GM23338 (cell line): Measurements from ENCODE around the gene ADRA2B. TPM values are rescaled to one million over a fixed set of nuclear protein-coding genes. Genes with fewer than 3 reads are reported as not detected.

Source experiments
- ATAC-seq: fragments of 200-7000 bp; cut with Tn5 transposase; 3 replicates; pipeline ENCODE4 v1.9.1; 2020
- DNase-seq: peaks from one replicate; pipeline ENCODE4 v3.0.0-alpha.2; 2015; ENCODE audit warnings: low spot score
- H2AFZ ChIP-seq: fragments of 200-600 bp; sonication (generic); 2 replicates; pipeline ENCODE4 v1.8.0; 2016; ENCODE audit warnings: antibody characterized with exemption, mild to moderate bottlenecking, moderate library complexity
- H3F3A ChIP-seq: fragments of 200-600 bp; sonication (generic); replicated peaks from 2 replicates; pipeline ENCODE4 v1.8.0; 2017; ENCODE audit warnings: antibody characterized with exemption, mixed run types, low read depth
- H3K27ac ChIP-seq: fragments of 200-600 bp; sonication (generic); 2 replicates; pipeline ENCODE4 v1.6.1; 2016; ENCODE audit warnings: low read depth
- H3K27me3 ChIP-seq: fragments of 200-600 bp; sonication (generic); 2 replicates; pipeline ENCODE4 v1.8.0; 2016; ENCODE audit warnings: mild to moderate bottlenecking, mixed run types, moderate library complexity; ENCODE audit not compliant: insufficient read depth
- H3K36me3 ChIP-seq: fragments of 200-600 bp; sonication (generic); 2 replicates; pipeline ENCODE4 v1.8.0; 2016; ENCODE audit warnings: mild to moderate bottlenecking; ENCODE audit not compliant: insufficient read depth
- H3K4me1 ChIP-seq: fragments of 200-600 bp; sonication (generic); 2 replicates; pipeline ENCODE4 v1.8.0; 2016; ENCODE audit warnings: mild to moderate bottlenecking, moderate library complexity; ENCODE audit not compliant: insufficient read depth
- H3K4me2 ChIP-seq: fragments of 200-600 bp; sonication (generic); 2 replicates; pipeline ENCODE4 v1.7.1; 2017; ENCODE audit warnings: mixed run types
- H3K4me3 ChIP-seq: fragments of 200-600 bp; sonication (generic); 2 replicates; pipeline ENCODE4 v1.6.1; 2016; ENCODE audit warnings: mixed run types
- H3K79me2 ChIP-seq: fragments of 200-600 bp; sonication (generic); replicated peaks from 2 replicates; pipeline ENCODE4 v1.8.0; 2017; ENCODE audit warnings: mild to moderate bottlenecking; ENCODE audit not compliant: insufficient read depth
- H3K9me2 ChIP-seq: fragments of 200-600 bp; sonication (generic); 2 replicates; pipeline ENCODE4 v1.8.0; 2017; ENCODE audit not compliant: insufficient read depth
- H4K20me1 ChIP-seq: fragments of 200-600 bp; sonication (generic); replicated peaks from 2 replicates; pipeline ENCODE4 v1.8.0; 2017; ENCODE audit warnings: mild to moderate bottlenecking; ENCODE audit not compliant: insufficient read depth
- H3K27ac Mint-ChIP-seq: 2 replicates; pipeline ENCODE4 v1.8.0; 2020; ENCODE audit warnings: inconsistent platforms, mild to moderate bottlenecking, moderate library complexity, mixed read lengths
- H3K27me3 Mint-ChIP-seq: 3 replicates; pipeline ENCODE4 v1.8.0; 2022; ENCODE audit warnings: low read depth, mild to moderate bottlenecking, moderate library complexity, mixed read lengths, inconsistent platforms; ENCODE audit not compliant: insufficient read depth, poor library complexity
- H3K36me3 Mint-ChIP-seq: 3 replicates; pipeline ENCODE4 v1.8.0; 2021; ENCODE audit warnings: low read depth, mild to moderate bottlenecking, inconsistent platforms, moderate library complexity, mixed read lengths
- H3K4me1 Mint-ChIP-seq: 3 replicates; pipeline ENCODE4 v1.8.0; 2020; ENCODE audit warnings: mild to moderate bottlenecking, inconsistent platforms, mixed read lengths
- H3K4me3 Mint-ChIP-seq: 3 replicates; pipeline ENCODE4 v1.8.0; 2021; ENCODE audit warnings: moderate library complexity, mild to moderate bottlenecking, inconsistent platforms, mixed read lengths
- H3K9me3 Mint-ChIP-seq: 3 replicates; pipeline ENCODE4 v1.8.0; 2020; ENCODE audit warnings: moderate library complexity, mild to moderate bottlenecking, inconsistent platforms, mixed read lengths
- CREB1 ChIP-seq: fragments of 250-450 bp; sonication (Bioruptor Pico); IDR thresholded peaks from 2 replicates; pipeline ENCODE4 v1.5.0; 2020; ENCODE audit warnings: low read depth, mild to moderate bottlenecking, moderate library complexity
- CTCF ChIP-seq, 2 experiments: fragments of 200-600 bp in 1 of 2; sonication (generic) in 1 of 2; conservative IDR thresholded peaks; 2 replicates each; pipeline versions ENCODE4 v1.5.1 to v1.6.1; 2016 to 2017; ENCODE audit warnings: antibody characterized with exemption in 2 of 2, low read depth in 2 of 2, mild to moderate bottlenecking in 2 of 2, moderate library complexity in 1 of 2
- ETS1 ChIP-seq: IDR thresholded peaks from 2 replicates; pipeline ENCODE4 v1.6.1; 2016; ENCODE audit warnings: antibody characterized with exemption
- EZH2 ChIP-seq: fragments of 200-600 bp; sonication (generic); IDR thresholded peaks from one replicate; pipeline ENCODE4 v1.8.0; 2017; ENCODE audit warnings: antibody characterized with exemption, mild to moderate bottlenecking, low read depth; ENCODE audit not compliant: unreplicated experiment
- EZH2phosphoT487 ChIP-seq: fragments of 200-600 bp; sonication (generic); IDR thresholded peaks from one replicate; pipeline ENCODE4 v1.8.1; 2018; ENCODE audit warnings: antibody characterized with exemption; ENCODE audit not compliant: unreplicated experiment
- JUNB ChIP-seq: IDR thresholded peaks from one replicate; pipeline ENCODE4 v1.6.1; 2016; ENCODE audit warnings: antibody characterized with exemption; ENCODE audit not compliant: unreplicated experiment
- NANOG ChIP-seq: IDR thresholded peaks from 2 replicates; pipeline ENCODE4 v1.6.1; 2016; ENCODE audit warnings: antibody characterized with exemption, borderline replicate concordance
- POLR2AphosphoS5 ChIP-seq: IDR thresholded peaks from 2 replicates; pipeline ENCODE4 v1.6.1; 2016; ENCODE audit warnings: antibody characterized with exemption, low read depth
- REST ChIP-seq: IDR thresholded peaks from one replicate; pipeline ENCODE4 v1.6.1; 2018; ENCODE audit warnings: antibody characterized with exemption; ENCODE audit not compliant: unreplicated experiment
- STAT1 ChIP-seq: IDR thresholded peaks from one replicate; pipeline ENCODE4 v1.6.1; 2016; ENCODE audit warnings: antibody characterized with exemption; ENCODE audit not compliant: unreplicated experiment
- ZNF114 ChIP-seq: fragments of 250-450 bp; sonication (Bioruptor Pico); IDR thresholded peaks from 2 replicates; pipeline ENCODE4 v1.5.0; 2020; ENCODE audit warnings: mild to moderate bottlenecking, moderate library complexity
- ZNF331 ChIP-seq: fragments of 250-450 bp; sonication (Bioruptor Pico); IDR thresholded peaks from 2 replicates; pipeline ENCODE4 v1.5.0; 2020; ENCODE audit warnings: low read depth, mild to moderate bottlenecking, moderate library complexity
- ZNF462 ChIP-seq: fragments of 250-450 bp; sonication (Bioruptor Pico); IDR thresholded peaks from 2 replicates; pipeline ENCODE4 v1.5.0; 2020; ENCODE audit warnings: mild to moderate bottlenecking, moderate library complexity
- polyA plus RNA-seq: library from polyadenylated mRNA; unstranded; fragments of >200 nt; fragmentation: Nextera tagmentation; extraction: Ambion mirVana; gene quantifications from 2 replicates; pipeline ENCODE4 v1.2.1, GENCODE V29; 2016
- total RNA-seq: library from RNA; depleted of rRNA; stranded (reverse); fragments of >200 nt; shearing (Covaris generic); gene quantifications from 2 replicates; pipeline ENCODE4 v1.2.3, GENCODE V29; 2014

ADRA2B gene
- total and polyA plus RNA-seq, 2 experiments from 2014 or later: 1.7 to 5.9 TPM

- Histone ChIP-seq H3K9me2 (no peaks in the 10 kb centered on the region), H3K79me2 (no peaks in the 10 kb centered on the region), H3K27ac (no peak overlapping the region), H3K4me2 (no peak overlapping the region), H2AFZ (no peak overlapping the region), H3K27me3 (peaks cover 9% of the 10 kb centered on the region), H3K4me1 (peaks cover 20% of the 10 kb centered on the region), H4K20me1 (no peaks in the 10 kb centered on the region), H3F3A (no peaks in the 10 kb centered on the region), H3K4me3 (no peak overlapping the region), H3K36me3 (no peaks in the 10 kb centered on the region)
- TF ChIP-seq ZNF462 (no peak), REST (no peak), CTCF (conservative IDR thresholded peaks at IDR 0.05; ENCODE audit: low read depth in 2 of 2) (no peak), NANOG (no peak), STAT1 (no peak), EZH2phosphoT487 (no peak), CREB1 (no peak), ETS1 (no peak), EZH2 (no peak), ZNF331 (CRISPR knock-in tag) (no peak), JUNB (no peak), POLR2AphosphoS5 (no peak), ZNF114 (CRISPR knock-in tag) (no peak)
- no peak overlapping the region for H3K4me3 Mint-ChIP-seq
- 0 out of 3 replicates have a peak, but pooled peaks cover under 1% of the 10 kb centered on the region for H3K36me3 Mint-ChIP-seq
- no peak overlapping the region for H3K27ac Mint-ChIP-seq
- peaks cover 21% of the 10 kb centered on the region for H3K27me3 Mint-ChIP-seq
- DNase-seq: no peak
- ATAC-seq: no peak
- peaks cover 4% of the 10 kb centered on the region; the same call in 2 of the 3 replicates for H3K9me3 Mint-ChIP-seq
- peaks cover 31% of the 10 kb centered on the region for H3K4me1 Mint-ChIP-seq
Observed at GRCh38 chr2:96110621-96111256, 5.6 kb downstream of the ADRA2B start.
